HG03432 (cell line): ENCODE data around the gene GLUL.
"Not testable (repeated sequence)": the region's sequence is repeated elsewhere in the genome, so short reads cannot be mapped to it uniquely, and the experiment has no call there.

Experiments used
- ATAC-seq: cut with Tn5 transposase; IDR thresholded peaks from one replicate; pipeline ENCODE4 v1.9.1; 2021; ENCODE audit warnings: mild to moderate bottlenecking, moderate library complexity; ENCODE audit not compliant: unreplicated experiment

GLUL gene

GRCh38 chr1:182370532-182370931 lies 21.1 kb downstream of the GLUL start:
- no peak for ATAC-seq

GRCh38 chr1:182368903-182369302 lies 22.7 kb downstream of the GLUL start:
- no peak for ATAC-seq

- no peak for ATAC-seq
Measured at GRCh38 chr1:182368358-182368757, 23.2 kb downstream of the GLUL start.

DNA sequence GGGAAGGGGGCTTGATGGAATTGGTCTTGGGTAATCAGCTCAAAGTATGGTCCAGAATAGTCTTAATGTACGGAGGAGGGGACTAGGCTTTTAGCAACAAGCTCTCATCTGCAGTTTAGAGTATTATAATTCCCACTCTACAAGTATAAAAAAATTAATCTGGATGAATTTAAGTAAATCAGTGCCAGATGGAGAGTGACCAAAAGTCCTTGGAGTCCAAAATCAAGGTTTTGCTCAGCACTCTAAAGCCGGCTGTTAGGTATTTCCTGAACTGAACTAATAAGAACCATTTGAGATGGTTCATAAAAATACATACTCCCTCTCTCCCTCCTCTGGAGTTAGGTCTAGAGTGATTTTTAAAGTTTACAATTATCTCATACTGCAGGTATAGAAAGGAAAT lies 23.7 kb downstream of the GLUL start:
- ATAC-seq: no peak

- no peak for ATAC-seq
Measured at GRCh38 chr1:182366596-182366995, 25.0 kb downstream of the GLUL start.

DNA sequence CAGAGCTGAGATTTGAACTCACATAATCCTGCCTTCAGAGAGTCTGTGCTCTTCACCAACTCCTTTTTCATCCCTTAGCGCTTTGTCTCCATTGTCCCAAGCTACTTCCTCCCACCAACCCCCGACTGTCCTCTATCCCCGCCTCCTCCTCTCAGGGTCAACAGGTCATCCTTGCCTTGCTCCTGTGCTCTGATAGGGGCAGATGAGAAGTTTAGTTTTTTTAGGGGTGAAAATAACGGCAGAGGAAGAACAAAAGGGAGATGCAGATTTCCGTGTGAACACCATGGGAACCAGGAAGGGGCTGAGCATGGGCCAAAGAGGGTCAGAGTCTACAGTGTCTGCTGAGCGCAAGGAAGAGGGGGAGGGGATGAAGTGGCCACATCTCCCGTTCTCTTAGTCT lies 31.9 kb downstream of the GLUL start:
- ATAC-seq: no peak

DNA sequence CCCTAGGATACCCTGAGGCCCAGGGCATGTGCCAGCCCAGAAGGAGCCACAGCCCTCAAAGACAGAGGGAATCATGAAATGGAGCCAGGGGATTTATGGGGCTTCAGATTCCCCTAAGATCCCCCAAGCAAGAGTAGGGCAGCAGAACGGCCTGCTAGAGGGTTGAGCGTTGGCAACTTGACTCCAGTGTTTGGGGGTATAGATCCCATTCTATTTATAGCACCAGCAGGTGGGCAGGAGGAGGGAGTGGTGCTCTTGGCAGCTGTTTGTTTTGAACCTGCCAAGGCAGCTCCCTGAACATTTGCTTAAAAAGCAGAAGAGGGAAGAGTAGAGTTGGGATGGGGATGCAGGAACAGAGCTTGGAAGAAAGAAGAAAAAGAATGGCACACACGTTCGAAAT lies 33.7 kb downstream of the GLUL start:
- ATAC-seq: no peak

DNA sequence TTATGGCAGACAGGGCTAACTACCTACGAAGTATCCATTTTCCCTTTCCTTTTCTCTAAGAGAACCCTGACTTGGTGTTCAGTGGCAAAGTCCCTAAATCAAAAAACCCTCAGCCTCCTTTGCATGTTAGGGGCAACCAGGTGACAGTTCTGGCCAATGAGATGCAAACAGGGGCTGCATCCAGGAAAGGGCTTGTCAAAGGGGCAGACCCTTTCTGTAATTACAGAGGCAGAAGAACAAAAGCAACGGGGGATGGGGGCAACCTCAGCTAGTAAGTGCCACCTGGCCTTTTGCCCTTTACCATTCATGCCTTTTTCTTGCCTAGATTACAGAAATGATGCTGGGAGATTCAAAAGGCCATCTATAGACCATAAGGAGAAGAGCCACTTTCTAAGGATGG lies 34.4 kb downstream of the GLUL start:
- no peak for ATAC-seq

DNA sequence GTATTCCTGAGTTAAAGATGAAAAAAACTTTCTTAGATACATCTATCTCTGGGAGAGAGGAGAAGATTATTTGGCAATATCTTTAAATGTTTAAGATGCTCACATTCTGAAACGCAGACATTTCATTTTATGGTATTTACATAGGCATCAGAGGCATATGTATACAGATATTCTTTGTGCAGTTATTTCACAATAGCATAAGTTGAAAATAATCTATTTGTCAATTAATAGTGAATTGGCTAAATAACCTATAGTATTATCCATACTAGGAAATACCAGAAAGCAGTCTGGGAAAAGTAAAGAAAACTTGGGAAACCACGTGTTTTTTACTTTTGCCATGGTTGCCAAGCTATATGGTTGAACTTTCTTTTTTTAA lies 35.9 kb downstream of the GLUL start:
- ATAC-seq: no peak

GRCh38 chr1:182351790-182352364 lies 39.7 kb downstream of the GLUL start:
- no peak for ATAC-seq

DNA sequence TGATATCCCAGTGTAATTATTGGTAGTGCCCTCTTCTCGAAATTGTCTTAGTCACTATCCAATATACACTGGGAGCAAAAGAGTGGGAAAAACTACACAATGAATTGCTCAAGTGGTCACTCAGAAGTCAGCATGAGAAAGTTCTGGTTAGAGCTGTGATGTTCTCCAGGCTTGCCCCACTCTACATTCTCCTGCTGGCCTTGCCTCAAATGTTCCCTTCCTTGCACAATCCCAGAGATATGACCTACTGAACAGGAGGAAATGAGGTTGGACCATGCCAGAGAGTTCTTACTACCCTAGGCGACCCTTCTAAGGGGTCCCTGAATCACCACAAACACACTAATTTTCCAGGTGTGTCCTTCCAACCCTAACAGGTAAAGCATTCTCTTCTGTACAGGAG lies 40.8 kb downstream of the GLUL start:
- no peak for ATAC-seq

GRCh38 chr1:182348961-182349747 lies 42.4 kb downstream of the GLUL start:
- no peak for ATAC-seq

DNA sequence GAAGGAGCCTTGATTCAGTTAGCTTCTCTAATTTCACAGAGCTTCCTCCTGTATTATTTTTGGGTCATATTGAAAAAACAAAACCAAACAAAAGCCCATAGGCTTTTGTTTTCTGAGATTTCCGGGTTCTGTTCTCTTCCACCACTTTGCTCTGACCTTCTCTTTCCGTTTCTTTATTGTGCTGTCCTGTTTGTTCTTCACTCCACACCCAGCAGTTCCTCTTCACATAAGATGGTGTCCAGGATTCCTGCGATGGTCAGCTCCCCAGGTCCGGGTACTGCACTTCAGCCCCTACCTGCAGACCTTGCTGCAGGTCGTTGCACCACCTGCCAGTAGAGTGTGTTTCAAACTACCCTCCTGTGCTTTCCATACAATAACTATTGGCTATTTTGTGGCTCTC lies 44.6 kb downstream of the GLUL start:
- no peak for ATAC-seq

DNA sequence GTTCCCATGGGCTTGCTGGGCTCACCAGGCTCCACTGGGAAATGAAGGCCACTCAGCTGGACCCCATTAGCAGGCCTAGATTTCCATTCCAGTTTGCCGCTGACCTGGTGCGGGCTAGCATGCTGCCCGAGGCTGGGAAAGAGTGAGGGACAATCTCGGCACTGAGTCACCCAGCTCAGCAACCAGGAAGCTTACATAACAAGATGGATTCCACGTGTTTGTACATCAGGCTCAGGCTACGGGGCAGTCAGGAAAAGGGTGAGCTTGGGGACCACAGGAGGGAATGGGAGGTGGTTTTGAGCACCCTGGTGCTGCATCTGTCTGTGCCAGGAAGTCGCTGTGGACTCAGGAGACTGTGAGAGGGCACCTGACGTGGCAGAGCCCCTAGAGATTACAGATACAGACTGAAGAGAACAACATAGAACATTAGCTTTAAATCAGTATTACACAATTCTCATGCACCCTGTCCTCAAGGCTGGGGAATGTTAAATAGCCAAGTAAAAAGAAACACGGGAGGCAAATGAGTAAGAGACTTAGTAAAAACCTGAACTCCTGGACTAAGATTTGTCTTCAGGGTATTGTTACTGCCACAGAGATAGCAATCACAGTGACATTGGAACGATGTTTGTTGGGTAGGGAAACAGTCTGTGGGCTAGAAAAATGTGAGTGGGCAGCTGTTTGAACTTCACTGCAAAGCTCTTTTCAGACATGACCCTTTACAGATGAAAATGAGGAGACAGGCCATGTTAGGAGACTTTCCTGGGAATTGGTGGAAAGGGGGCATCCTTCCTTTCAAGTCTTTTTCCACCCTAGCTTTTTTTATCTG lies 51.1 kb downstream of the GLUL start:
- no peak for ATAC-seq

- no peak for ATAC-seq
Measured at GRCh38 chr1:182339684-182340083, 51.9 kb downstream of the GLUL start.

DNA sequence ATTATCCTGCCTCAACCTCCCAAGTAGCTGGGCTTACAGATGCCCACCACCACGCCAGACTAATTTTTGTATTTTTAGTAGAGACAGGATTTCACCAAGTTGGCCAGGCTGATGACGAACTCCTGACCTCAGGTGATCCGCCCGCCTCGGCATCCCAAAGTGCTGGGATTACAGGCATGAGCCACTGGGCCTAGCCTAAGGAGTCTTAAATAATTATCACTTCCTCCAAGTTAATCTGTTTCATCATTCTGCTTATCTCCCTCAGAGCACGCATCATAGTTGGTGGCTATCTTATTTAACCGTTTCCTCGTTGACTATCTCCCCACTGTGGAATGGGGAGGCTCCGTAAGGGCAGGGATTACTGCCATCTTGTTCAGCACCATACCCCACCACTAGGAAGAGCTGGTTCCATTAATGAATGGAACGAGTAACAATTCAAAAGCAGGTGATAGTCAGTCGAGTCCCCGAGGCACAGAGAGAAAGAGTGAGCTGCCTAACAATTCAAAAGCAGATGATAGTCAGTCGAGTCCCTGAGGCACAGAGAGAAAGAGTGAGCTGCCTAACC lies 52.7 kb downstream of the GLUL start:
- no peak for ATAC-seq

- ATAC-seq: no peak
Measured at GRCh38 chr1:182337736-182338571, 53.6 kb downstream of the GLUL start.

GRCh38 chr1:182335771-182336566 lies 55.6 kb downstream of the GLUL start:
- no peak for ATAC-seq

- ATAC-seq: not testable (repeated sequence)
Measured at GRCh38 chr1:182333071-182333571, 58.5 kb downstream of the GLUL start.
